HG03558 (cell line): ENCODE data around the gene SOX10.

ENCODE experiments used
- ATAC-seq: cut with Tn5 transposase; IDR thresholded peaks from one replicate; pipeline ENCODE4 v1.9.1; 2021; ENCODE audit warnings: moderate number of reproducible peaks; ENCODE audit not compliant: unreplicated experiment; ENCODE audit errors: extremely low read depth

The SOX10 gene

GRCh38 chr22:38017272-38017920 is 33.0 kb upstream of the SOX10 start:
- no peak for ATAC-seq

GRCh38 chr22:38016182-38017151 is 32.1 kb upstream of the SOX10 start:
- no peak for ATAC-seq

GRCh38 chr22:38014083-38014482 is 29.7 kb upstream of the SOX10 start:
- ATAC-seq, result no peak

- ATAC-seq, result no peak
Observed at GRCh38 chr22:38012604-38013072, 28.3 kb upstream of the SOX10 start.

GRCh38 chr22:38009000-38009806 is 24.8 kb upstream of the SOX10 start:
- ATAC-seq, result no peak

GRCh38 chr22:38007330-38007902 is 23.1 kb upstream of the SOX10 start:
- no peak for ATAC-seq

GRCh38 chr22:38006906-38007305 is 22.6 kb upstream of the SOX10 start:
- no peak for ATAC-seq

GRCh38 chr22:38005943-38006342 is 21.6 kb upstream of the SOX10 start:
- no peak for ATAC-seq

- ATAC-seq, result no peak
Observed at GRCh38 chr22:37999640-38000272, 15.4 kb upstream of the SOX10 start.

GRCh38 chr22:37999236-37999635 is 14.9 kb upstream of the SOX10 start:
- no peak for ATAC-seq

GRCh38 chr22:37998543-37998942 is 14.2 kb upstream of the SOX10 start:
- ATAC-seq, result no peak

- no peak for ATAC-seq
Observed at GRCh38 chr22:37996515-37997246, 12.3 kb upstream of the SOX10 start.

- ATAC-seq, result no peak
Observed at GRCh38 chr22:37996079-37996478, 11.7 kb upstream of the SOX10 start.

- ATAC-seq, result no peak
Observed at GRCh38 chr22:37995460-37995859, 11.1 kb upstream of the SOX10 start.

- ATAC-seq, result no peak
Observed at GRCh38 chr22:37994982-37995381, 10.6 kb upstream of the SOX10 start.

GRCh38 chr22:37994049-37994448 is 9.7 kb upstream of the SOX10 start:
- ATAC-seq, result no peak

- ATAC-seq, result no peak
Observed at GRCh38 chr22:37991731-37992442, 7.5 kb upstream of the SOX10 start.

- ATAC-seq, result no peak
Observed at GRCh38 chr22:37990862-37991261, 6.5 kb upstream of the SOX10 start.
